ENCODE results near the gene CEP112.

DNA sequence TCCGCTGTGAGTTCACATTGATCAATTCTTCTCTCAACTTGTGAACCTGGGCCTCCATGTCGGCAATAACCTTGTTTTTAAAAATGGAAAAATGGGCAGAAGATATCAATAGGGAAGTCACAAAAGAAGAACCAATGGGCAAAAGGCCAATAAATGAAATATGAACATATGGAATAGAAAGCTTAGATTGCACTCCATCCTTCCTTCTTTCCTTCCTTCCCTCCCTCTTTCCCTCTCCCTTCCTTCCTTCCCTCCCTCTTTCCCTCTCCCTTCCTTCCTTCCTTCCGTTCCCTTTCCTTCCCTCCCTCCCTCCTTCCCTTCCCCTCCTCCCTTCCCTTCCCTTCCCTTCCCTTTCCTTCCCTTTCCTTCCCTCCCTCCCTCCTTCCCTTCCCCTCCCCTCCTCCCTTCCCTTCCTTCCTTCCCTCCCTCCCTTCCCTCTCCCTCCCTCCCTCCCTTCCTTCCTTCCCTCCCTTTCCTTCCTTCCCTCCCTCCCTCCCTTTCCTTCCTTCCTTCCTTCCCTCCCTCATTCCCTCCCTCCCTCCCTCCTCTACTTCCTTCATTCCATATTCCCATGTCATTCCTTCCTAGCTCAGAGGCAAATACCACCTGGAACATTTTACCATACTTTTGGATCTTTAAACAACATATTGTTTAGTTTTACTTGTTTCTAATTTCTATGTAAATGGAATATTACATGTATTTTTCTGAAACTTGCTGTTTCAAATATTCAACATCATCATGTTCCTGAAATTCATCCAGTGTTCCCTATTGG, 339.8 kb downstream of the CEP112 start:
- TF ChIP-seq ZFP36 (IDR thresholded peaks at IDR 0.05; ENCODE audit: borderline replicate concordance, low read depth, low read length, partially characterized antibody), result no peak
- no peak for TF ChIP-seq E2F1 (CRISPR knock-in tag; IDR thresholded peaks at IDR 0.05)
- TF ChIP-seq, protein P1, sequence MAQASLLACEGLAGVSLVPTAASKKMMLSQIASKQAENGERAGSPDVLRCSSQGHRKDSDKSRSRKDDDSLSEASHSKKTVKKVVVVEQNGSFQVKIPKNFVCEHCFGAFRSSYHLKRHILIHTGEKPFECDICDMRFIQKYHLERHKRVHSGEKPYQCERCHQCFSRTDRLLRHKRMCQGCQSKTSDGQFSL (CRISPR knock-in tag; IDR thresholded peaks at IDR 0.05), result no peak
- no peak for TF ChIP-seq KDM5A (IDR thresholded peaks at IDR 0.05; ENCODE audit: borderline replicate concordance, low read length)
- TF ChIP-seq ZNF274 (CRISPR knock-in tag; IDR thresholded peaks at IDR 0.05), result no peak
- TF ChIP-seq SRSF4 (IDR thresholded peaks at IDR 0.05; ENCODE audit: low read depth, low read length, poor library complexity, severe bottlenecking), result no peak
- TF ChIP-seq SP2 (CRISPR knock-in tag; IDR thresholded peaks at IDR 0.05), result no peak
- no peak for TF ChIP-seq ZBTB1 (CRISPR knock-in tag; IDR thresholded peaks at IDR 0.05; ENCODE audit: borderline replicate concordance)

Data from HepG2 (cell line).